Ascending aorta (tissue), 2 donors: ENCODE measurements around the gene ZNF26. TPM values are rescaled to one million over a fixed set of nuclear protein-coding genes. Genes with fewer than 3 reads are reported as not detected.

Source experiments
- DNase-seq, 2 donors: peaks; one replicate each; pipeline ENCODE4 v3.0.0-alpha.2; 2019; ENCODE audit warnings: low spot score in 2 of 2
- H3K27ac ChIP-seq, 2 donors: fragments of 200-600 bp; sonication (generic); one replicate each; pipeline ENCODE4 v1.5.1; 2016 to 2017; ENCODE audit warnings: mild to moderate bottlenecking in 1 of 2
- H3K27me3 ChIP-seq: fragments of 200-600 bp; sonication (generic); one replicate; pipeline ENCODE4 v1.5.1; 2017
- H3K36me3 ChIP-seq, 2 donors: fragments of 200-600 bp; sonication (generic); one replicate each; pipeline ENCODE4 v1.5.1; 2016
- H3K4me1 ChIP-seq, 2 donors: fragments of 200-600 bp; sonication (generic); one replicate each; pipeline ENCODE4 v1.5.1; 2016 to 2017; ENCODE audit warnings: mild to moderate bottlenecking in 1 of 2
- H3K4me3 ChIP-seq, 2 donors: fragments of 200-600 bp; sonication (generic); one replicate each; pipeline ENCODE4 v1.5.1; 2016 to 2017; ENCODE audit warnings: mild to moderate bottlenecking in 1 of 2
- H3K9me3 ChIP-seq, 2 donors: fragments of 200-600 bp; sonication (generic); one replicate each; pipeline ENCODE4 v1.5.1; 2016
- intact Hi-C: fragments of 100-400 bp; cut with DNase I; formaldehyde crosslinking; loops from one replicate; pipeline ENCODE4 v1.15.1; 2023
- total RNA-seq: library from RNA; depleted of rRNA; stranded (reverse); fragments of >200 nt; gene quantifications from one replicate; pipeline ENCODE4 v1.1.0, GENCODE V29; 2016
- TF ChIP-seq, protein P1 (sequence below), 3 experiments: fragments of 200-600 bp in 2 of 3; fragments of 450-650 bp in 1 of 3; sonication (generic) in 2 of 3; IDR thresholded peaks; one replicate each; pipeline ENCODE4 v1.5.1; 2016 to 2019; ENCODE audit warnings: antibody characterized with exemption in 3 of 3, mild to moderate bottlenecking in 1 of 3, moderate library complexity in 1 of 3

Gene ZNF26
- total RNA-seq, 1 donor from 2014 or later: 73.4 TPM

DNA sequence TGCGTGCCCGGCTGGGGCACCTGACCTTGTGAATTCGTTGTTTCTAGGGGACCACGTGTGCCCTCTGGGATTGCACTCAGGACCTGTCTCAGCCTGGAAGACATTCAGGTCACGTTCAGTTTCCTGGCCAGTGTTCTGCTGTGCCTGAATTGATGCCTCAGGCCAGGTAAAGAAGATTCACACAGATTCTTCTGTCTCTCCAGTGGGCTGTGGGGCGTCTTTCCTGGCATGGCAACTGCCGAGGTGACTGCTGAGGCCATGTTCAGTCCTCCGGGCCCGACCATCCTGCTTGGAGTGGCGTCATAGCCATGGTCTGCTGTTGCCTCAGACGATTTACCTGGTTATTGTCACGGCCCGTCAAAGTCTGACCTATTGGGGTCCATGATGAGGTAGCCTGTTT, 43.6 kb upstream of the ZNF26 start:
- no peak for DNase-seq
- Histone ChIP-seq H3K27ac (no peak overlapping the region), H3K9me3 (peaks cover 81 to 89% of the 10 kb centered on the region in 2 donors), H3K4me1 (no peaks in the 10 kb centered on the region), H3K36me3 (peaks cover 51 to 78% of the 10 kb centered on the region in 2 donors), H3K4me3 (no peak overlapping the region), H3K27me3 (no peaks in the 10 kb centered on the region)
- TF ChIP-seq, protein P1, sequence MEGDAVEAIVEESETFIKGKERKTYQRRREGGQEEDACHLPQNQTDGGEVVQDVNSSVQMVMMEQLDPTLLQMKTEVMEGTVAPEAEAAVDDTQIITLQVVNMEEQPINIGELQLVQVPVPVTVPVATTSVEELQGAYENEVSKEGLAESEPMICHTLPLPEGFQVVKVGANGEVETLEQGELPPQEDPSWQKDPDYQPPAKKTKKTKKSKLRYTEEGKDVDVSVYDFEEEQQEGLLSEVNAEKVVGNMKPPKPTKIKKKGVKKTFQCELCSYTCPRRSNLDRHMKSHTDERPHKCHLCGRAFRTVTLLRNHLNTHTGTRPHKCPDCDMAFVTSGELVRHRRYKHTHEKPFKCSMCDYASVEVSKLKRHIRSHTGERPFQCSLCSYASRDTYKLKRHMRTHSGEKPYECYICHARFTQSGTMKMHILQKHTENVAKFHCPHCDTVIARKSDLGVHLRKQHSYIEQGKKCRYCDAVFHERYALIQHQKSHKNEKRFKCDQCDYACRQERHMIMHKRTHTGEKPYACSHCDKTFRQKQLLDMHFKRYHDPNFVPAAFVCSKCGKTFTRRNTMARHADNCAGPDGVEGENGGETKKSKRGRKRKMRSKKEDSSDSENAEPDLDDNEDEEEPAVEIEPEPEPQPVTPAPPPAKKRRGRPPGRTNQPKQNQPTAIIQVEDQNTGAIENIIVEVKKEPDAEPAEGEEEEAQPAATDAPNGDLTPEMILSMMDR (IDR thresholded peaks at IDR 0.05): no peak
- intact Hi-C loops: no loop called here

DNA sequence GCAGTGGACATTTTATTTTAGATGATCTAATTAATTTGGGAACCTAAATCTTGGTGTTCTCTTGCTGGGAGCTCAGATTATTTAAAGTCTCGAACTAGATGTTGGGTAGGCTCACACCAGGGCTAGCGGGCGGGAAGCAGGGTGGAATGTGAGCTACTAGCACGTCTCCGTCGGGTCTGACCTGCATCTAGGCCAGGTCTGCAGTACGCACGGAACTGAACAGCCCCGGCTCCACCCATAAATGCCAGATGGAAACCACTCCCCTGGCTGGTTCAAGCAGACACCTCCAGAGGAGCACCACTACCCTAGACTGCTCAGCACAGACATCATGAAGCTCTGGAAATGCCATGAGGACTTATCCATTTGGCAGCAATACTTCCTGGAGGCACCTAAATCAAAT, 40.4 kb upstream of the ZNF26 start:
- Histone ChIP-seq H3K4me1 (no peaks in the 10 kb centered on the region), H3K27ac (no peak overlapping the region), H3K36me3 (peaks cover 68 to 99% of the 10 kb centered on the region in 2 donors), H3K4me3 (no peak overlapping the region), H3K9me3 (peaks cover 93 to 100% of the 10 kb centered on the region in 2 donors), H3K27me3 (no peaks in the 10 kb centered on the region)
- TF ChIP-seq, protein P1 (IDR thresholded peaks at IDR 0.05): no peak
- no peak for DNase-seq
- intact Hi-C loops: no loop called here

DNA sequence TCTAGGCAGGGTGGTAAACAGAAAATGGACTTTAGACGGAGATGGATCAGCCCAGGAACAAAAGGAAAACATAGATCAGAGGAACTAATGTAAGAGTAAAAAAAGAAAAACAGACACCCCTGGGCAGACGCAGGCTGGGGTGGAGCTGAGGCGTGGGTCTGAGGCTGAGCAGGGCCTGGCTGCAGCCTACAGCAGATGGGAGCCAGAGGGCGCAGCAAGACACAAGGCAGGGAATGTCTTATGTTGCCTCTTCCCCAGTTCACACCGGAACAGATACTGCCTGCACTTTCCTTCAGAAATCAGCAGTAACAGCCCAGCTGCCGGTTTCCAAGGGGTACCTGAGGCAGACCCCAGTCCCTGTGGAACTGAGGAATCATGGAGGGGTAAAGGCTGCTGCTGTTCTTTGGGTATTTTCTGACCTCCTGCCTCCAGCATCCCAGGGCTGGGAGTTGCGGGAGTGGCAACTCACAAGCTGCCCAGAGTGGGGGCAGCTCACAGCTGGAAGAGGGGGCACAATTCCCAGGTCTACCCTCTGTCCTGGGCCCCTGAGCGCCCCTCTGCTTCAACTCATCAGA, 39.8 kb upstream of the ZNF26 start:
- Histone ChIP-seq H3K4me1 (no peaks in the 10 kb centered on the region), H3K36me3 (peaks cover 67 to 93% of the 10 kb centered on the region in 2 donors), H3K4me3 (peak overlapping the region in 1 of 2 donors; percentile 10), H3K9me3 (peaks cover 92 to 100% of the 10 kb centered on the region in 2 donors), H3K27me3 (no peaks in the 10 kb centered on the region), H3K27ac (no peak overlapping the region)
- intact Hi-C loops: no loop called here
- TF ChIP-seq, protein P1 (IDR thresholded peaks at IDR 0.05): no peak
- DNase-seq: no peak

DNA sequence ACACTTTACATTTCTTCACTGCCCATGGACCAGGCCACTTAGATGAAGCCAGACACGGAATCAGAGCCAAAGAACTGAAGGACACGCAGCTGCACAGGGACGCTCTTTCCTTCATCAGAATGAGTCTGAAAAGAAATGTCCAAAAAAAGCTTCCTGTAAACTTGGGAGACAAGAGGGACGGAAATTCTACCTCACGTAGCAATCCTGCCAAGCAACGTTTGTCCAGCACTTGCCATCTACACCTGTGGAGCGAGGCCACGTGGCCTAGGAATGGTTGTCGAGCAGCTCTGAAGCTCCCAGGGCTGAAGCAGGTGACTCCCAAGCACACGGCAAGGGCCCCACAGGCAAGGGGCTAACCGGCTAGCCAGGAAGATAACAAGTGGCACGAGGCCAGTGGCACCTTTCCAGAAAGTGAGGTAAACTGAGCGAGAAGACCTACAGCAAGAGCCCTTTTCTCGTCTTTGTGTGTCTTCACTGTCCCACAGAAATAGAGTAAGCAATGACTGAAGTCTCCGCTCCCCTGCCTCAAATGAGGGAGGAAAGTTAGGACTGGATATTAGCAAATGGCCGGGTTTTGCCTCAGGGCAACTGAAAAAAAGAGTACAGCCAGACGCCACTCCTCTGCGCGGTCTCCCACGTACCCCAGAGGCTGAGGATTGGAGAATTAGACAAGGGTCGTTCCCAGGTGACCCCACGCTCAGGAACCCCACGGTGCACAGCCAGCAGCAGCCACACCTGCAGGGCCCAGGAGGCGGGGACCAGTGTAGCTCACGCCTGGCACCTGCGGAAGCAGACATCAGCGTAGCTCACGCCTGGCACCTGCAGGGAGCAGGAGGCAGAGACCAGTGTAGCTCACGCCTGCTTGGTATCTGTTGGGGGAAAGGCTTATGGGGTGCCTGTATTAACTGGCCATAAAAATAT, 37.8 kb upstream of the ZNF26 start:
- Histone ChIP-seq H3K4me3 (no peak overlapping the region), H3K27ac (no peak overlapping the region), H3K9me3 (peaks cover 89 to 100% of the 10 kb centered on the region in 2 donors), H3K36me3 (peaks cover 48 to 83% of the 10 kb centered on the region in 2 donors), H3K4me1 (no peaks in the 10 kb centered on the region), H3K27me3 (no peaks in the 10 kb centered on the region)
- TF ChIP-seq, protein P1 (IDR thresholded peaks at IDR 0.05): no peak
- no peak for DNase-seq
- intact Hi-C loops: no loop called here

DNA sequence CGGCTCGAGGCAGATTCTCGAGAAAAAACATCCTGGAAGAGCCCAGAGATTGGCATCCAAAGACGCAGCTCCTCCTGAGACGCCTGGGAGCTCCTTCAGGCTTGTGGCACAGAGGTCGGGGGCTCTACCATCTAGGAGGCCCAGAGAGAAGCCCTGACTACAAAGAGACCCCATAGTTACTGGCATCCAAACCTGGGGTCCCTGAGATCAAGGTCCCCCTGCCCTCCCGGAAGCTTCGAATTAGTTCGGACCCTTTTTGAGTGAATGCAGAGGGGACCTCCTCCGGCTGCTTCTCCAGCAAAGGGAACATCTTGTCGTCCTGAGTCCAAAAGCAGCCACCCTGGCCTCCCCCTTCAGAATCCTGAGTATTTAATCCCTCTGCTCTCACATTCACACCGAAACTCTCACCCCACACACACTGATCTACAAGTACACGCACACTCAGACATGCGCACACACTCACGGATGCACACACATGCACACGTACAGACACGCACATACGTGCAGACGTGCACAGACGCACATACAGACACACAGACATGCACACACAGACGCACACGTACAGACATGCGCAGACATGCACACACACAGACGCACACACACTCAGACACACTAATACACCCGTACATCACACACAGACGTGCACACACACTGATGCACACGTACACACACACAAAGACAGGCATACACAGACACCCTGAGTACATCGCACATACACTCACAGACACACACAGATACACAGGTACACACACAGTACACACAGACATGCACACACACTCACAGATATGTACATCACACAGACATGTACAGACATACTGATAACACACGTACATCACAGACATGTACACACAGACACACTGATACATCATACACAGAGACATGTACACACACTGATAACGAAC, 36.0 kb upstream of the ZNF26 start:
- intact Hi-C loops: no loop called here
- Histone ChIP-seq H3K4me1 (peaks cover 0 to 2% of the 10 kb centered on the region in 2 donors), H3K4me3 (no peak overlapping the region), H3K9me3 (peaks cover 81 to 90% of the 10 kb centered on the region in 2 donors), H3K36me3 (peaks cover 30 to 66% of the 10 kb centered on the region in 2 donors), H3K27me3 (no peaks in the 10 kb centered on the region), H3K27ac (no peak overlapping the region)
- DNase-seq: no peak
- TF ChIP-seq, protein P1 (IDR thresholded peaks at IDR 0.05): no peak
